HFF-Myc (cell line): ENCODE data around the gene COPZ2.

Source experiments
- DNase-seq: peaks from one replicate; pipeline ENCODE4 v3.0.0-alpha.2; 2011; ENCODE audit warnings: low read depth; ENCODE audit errors: extremely low read depth
- H3K4me3 ChIP-seq: replicated peaks from 2 replicates; pipeline ENCODE4 v1.5.1; 2011; ENCODE audit warnings: low read depth, mild to moderate bottlenecking, control low read depth, low read length
- TF ChIP-seq, protein P1 (sequence below): IDR thresholded peaks from 2 replicates; pipeline ENCODE4 v1.5.1; 2012; ENCODE audit warnings: mild to moderate bottlenecking, low read depth, low read length, control low read depth; ENCODE audit errors: missing control alignments

The COPZ2 gene

GRCh38 chr17:48056246-48056745 lies 18.7 kb upstream of the COPZ2 start:
- no peak overlapping the region for H3K4me3 ChIP-seq
- no peak for DNase-seq
- TF ChIP-seq, protein P1, sequence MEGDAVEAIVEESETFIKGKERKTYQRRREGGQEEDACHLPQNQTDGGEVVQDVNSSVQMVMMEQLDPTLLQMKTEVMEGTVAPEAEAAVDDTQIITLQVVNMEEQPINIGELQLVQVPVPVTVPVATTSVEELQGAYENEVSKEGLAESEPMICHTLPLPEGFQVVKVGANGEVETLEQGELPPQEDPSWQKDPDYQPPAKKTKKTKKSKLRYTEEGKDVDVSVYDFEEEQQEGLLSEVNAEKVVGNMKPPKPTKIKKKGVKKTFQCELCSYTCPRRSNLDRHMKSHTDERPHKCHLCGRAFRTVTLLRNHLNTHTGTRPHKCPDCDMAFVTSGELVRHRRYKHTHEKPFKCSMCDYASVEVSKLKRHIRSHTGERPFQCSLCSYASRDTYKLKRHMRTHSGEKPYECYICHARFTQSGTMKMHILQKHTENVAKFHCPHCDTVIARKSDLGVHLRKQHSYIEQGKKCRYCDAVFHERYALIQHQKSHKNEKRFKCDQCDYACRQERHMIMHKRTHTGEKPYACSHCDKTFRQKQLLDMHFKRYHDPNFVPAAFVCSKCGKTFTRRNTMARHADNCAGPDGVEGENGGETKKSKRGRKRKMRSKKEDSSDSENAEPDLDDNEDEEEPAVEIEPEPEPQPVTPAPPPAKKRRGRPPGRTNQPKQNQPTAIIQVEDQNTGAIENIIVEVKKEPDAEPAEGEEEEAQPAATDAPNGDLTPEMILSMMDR: no peak

DNA sequence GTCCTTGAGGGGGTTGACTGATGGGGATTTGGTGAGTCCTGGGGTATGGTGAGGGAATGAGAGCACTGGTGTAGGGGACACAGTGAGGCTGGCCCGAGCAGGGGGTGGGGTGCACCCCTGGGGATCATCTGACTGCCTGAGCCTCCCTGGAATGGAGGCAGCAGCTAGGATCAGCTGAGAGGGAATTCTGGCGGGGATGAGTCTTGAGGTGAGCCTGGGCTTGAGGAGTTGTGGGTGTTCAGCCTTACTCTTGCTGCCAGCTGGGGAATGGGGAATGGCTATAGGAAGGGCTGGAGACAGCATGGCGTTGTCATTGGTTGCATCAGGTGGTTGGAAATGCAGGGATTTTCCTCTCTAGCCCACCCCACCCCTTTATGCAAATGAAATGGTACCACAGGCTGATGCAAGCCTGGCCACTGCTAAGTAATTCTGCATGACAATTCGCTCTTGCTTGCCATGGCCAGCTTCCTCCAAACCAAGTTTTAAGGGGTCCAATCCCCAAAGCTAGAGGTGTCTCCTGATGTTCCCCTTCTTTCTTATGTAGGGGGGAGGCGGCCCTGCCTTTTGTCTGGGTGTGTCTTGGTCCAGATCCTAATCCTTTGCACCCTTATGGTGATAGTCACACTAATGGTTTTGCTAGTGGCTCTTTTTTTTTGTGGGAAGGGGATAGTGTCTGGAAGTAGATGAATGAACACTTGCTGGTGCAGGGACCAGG lies 18.1 kb upstream of the COPZ2 start:
- no peak for DNase-seq
- TF ChIP-seq, protein P1: no peak
- no peak overlapping the region for H3K4me3 ChIP-seq

DNA sequence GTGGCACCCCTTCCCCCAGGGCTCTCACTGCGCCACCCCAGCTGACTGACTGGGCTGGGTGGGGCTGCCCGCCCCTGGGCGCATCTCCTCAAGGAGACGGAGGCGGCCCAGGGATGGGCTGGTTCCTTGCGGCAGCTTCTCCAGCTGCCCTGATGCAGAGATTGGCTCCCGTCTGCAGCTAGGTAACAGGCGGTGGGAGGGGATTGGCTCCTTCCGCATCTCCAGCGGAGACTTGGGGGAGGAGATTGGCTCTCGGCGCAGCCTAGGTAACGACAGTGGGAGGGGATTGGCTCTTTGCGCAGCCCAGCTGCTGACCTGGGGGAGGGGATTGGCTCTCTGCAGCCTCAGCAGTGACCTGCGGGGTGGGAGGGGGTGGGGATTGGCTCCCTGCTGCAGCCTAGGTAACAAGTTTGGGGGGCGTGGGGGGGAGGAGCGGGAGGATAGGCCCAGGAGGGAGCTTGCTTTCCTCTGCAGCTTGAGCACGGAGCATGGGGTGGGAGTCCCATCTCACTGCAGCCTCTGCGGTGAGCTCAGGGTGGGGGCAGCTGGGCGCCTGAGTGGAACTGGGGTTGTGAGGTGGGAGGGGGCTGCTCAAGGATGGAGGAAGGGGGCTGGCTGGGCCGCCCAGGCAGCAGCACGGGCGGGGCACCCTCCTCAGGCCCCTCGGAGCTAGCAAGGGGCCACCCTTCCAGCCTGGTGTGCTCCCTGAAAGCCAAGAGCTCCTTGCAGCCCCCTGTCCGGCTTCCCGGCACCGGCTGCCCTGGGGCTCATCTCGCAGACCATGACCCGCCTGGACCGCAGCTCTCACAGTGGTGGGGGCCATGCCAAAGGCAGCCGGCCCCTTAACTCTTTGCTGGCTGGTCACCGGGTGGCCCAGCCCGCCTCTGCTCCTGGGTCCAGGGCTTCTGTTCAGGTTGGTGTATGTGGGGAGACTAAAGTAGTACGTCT lies 16.9 kb upstream of the COPZ2 start:
- TF ChIP-seq, protein P1: no peak
- no peak for DNase-seq
- H3K4me3 ChIP-seq: peak overlapping the region; percentile 9

DNA sequence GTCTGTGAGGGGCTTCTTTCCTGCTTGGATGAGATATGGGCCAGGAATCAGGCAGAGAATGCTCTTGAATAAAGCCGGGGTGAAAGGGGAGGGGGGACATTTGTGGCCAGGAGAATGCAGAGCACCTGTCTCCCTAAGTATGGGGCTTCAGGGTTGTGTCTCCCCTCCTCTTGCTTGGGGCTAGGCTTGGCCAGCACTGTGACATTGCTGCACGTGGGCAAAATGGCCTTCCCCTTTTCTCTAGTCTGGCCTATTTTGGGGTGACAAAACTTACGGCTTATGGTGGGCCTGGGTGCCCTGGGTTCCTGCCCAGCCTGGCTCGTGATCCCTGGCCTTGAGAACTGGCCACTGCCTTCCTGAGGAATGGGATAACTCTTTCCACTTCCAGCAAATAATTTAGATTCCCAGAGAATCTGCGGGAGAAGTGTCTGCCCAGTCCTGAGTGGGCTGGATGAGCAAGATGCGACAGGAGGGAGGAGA lies 16.2 kb upstream of the COPZ2 start:
- no peak for DNase-seq
- TF ChIP-seq, protein P1: no peak
- H3K4me3 ChIP-seq: peak overlapping the region; percentile 24; the same call in 1 of the 2 replicates

- no peak for DNase-seq
- H3K4me3 ChIP-seq: peak overlapping the region; percentile 24
- TF ChIP-seq, protein P1: no peak
Observed at GRCh38 chr17:48052956-48053757, 15.6 kb upstream of the COPZ2 start.
